K562 (cell line): ENCODE results near the gene SETD7. TPM values are rescaled to one million over a fixed set of nuclear protein-coding genes. Genes with fewer than 3 reads are reported as not detected.

Source experiments
- ATAC-seq: fragments of 200-7000 bp; cut with Tn5 transposase; 3 replicates; pipeline ENCODE4 v1.9.1; 2020; ENCODE audit warnings: moderate library complexity
- BruUV-seq: library from RNA; stranded (reverse); fragments of 400-500 nt; replicated peaks from 2 replicates; lab custom pipeline; 2021; lab: Mats Ljungman, UMichigan
- CTCF ChIA-PET: fragments of 300-600 bp; formaldehyde crosslinking; extraction: SDS; loops from one replicate; lab custom pipeline; 2021; ENCODE audit warnings: low intra/inter-chr PET ratio; lab: Yijun Ruan, JAX
- POLR2A ChIA-PET: fragments of 300-600, 350-650 bp; sonication (Branson Sonifier 250); formaldehyde crosslinking; extraction: SDS; loops from one replicate; lab custom pipeline; 2021; ENCODE audit warnings: antibody characterized with exemption, inconsistent platforms; lab: Yijun Ruan, JAX
- DNase-seq, 4 experiments: peaks; one replicate each; pipeline versions ENCODE4 v3.0.0 to v3.0.0-alpha.2; 2011 to 2018; ENCODE audit warnings: low spot score in 3 of 4, mixed read lengths in 3 of 4; ENCODE audit errors: extremely low read depth in 1 of 4
- FAIRE-seq: peaks from 2 replicates; lab custom pipeline; 2011; peaks lifted over from hg19 to GRCh38; lab: Jason Lieb, UNC
- H2AFZ ChIP-seq: 2 replicates; pipeline ENCODE4 v1.6.0; 2011; ENCODE audit warnings: low read depth, low read length, control low read depth, inconsistent platforms
- H3K27ac ChIP-seq: fragments of 200-600 bp; 3 replicates; pipeline ENCODE4 v1.8.0; 2011; ENCODE audit warnings: low read depth, mild to moderate bottlenecking, control low read depth, inconsistent platforms, low read length, moderate library complexity, mixed read lengths; ENCODE audit errors: extremely low read depth
- H3K27me3 ChIP-seq, 2 experiments: fragments of 300-600 bp in 1 of 2; 2 replicates in 1 of 2; 3 replicates in 1 of 2; pipeline versions ENCODE4 v1.6.0 to v1.8.0; 2011; ENCODE audit warnings: inconsistent platforms in 2 of 2, low read length in 2 of 2, mild to moderate bottlenecking in 1 of 2, mixed read lengths in 1 of 2, moderate library complexity in 1 of 2; ENCODE audit not compliant: control insufficient read depth in 2 of 2, insufficient read depth in 2 of 2
- H3K36me3 ChIP-seq: fragments of 300-600 bp; 3 replicates; pipeline ENCODE4 v1.8.0; 2011; ENCODE audit warnings: mild to moderate bottlenecking, low read length, inconsistent platforms; ENCODE audit not compliant: control insufficient read depth, insufficient read depth
- H3K4me1 ChIP-seq, 2 experiments: fragments of 200-600 bp in 1 of 2; replicated peaks in 1 of 2; 2 replicates in 1 of 2; 3 replicates in 1 of 2; pipeline versions ENCODE4 v1.5.1 to v1.8.0; 2011; ENCODE audit warnings: inconsistent platforms in 2 of 2, low read length in 2 of 2, mild to moderate bottlenecking in 1 of 2, mixed read lengths in 1 of 2, moderate library complexity in 1 of 2; ENCODE audit not compliant: control insufficient read depth in 2 of 2, insufficient read depth in 2 of 2
- H3K4me2 ChIP-seq: 2 replicates; pipeline ENCODE4 v1.6.1; 2011; ENCODE audit warnings: low read length, control low read depth, inconsistent platforms, mixed read lengths; ENCODE audit not compliant: insufficient read depth
- H3K4me3 ChIP-seq: fragments of 200-600 bp; sonication (generic), shearing (Covaris generic); 2 replicates; pipeline ENCODE4 v1.5.1; 2016; ENCODE audit warnings: control low read depth, inconsistent platforms
- H3K79me2 ChIP-seq: fragments of 200-600 bp; 3 replicates; pipeline ENCODE4 v1.8.0; 2011; ENCODE audit warnings: low read length, inconsistent platforms; ENCODE audit not compliant: control insufficient read depth, insufficient read depth
- H3K9ac ChIP-seq, 2 experiments: 2 replicates each; pipeline versions ENCODE4 v1.6.0 to v1.6.1; 2011; ENCODE audit warnings: low read depth in 2 of 2, low read length in 2 of 2, control low read depth in 1 of 2, inconsistent platforms in 1 of 2, mild to moderate bottlenecking in 1 of 2, mixed read lengths in 1 of 2; ENCODE audit not compliant: insufficient read depth in 1 of 2
- H3K9me1 ChIP-seq: one replicate; pipeline ENCODE4 v1.6.0; 2011; ENCODE audit warnings: inconsistent platforms, mild to moderate bottlenecking, low read length, moderate library complexity; ENCODE audit not compliant: control insufficient read depth, insufficient read depth
- H3K9me3 ChIP-seq: replicated peaks from 2 replicates; pipeline ENCODE4 v1.5.1; 2011; ENCODE audit warnings: low read depth, low read length, inconsistent platforms; ENCODE audit not compliant: control insufficient read depth, insufficient read depth
- H4K20me1 ChIP-seq: replicated peaks from 2 replicates; pipeline ENCODE4 v1.6.1; 2011; ENCODE audit warnings: low read length, inconsistent platforms, mixed read lengths; ENCODE audit not compliant: control insufficient read depth, insufficient read depth
- ELF1 ChIP-seq: fragments of 200-800 bp; sonication (Bioruptor generic); IDR thresholded peaks from 2 replicates; pipeline ENCODE4 v1.6.1; 2016; ENCODE audit warnings: missing genetic modification characterization, missing compliant biosample characterization
- NCOA1 ChIP-seq: fragments of 450-650 bp; IDR thresholded peaks from 2 replicates; pipeline ENCODE4 v1.6.1; 2016; ENCODE audit warnings: low read depth
- NFRKB ChIP-seq: fragments of 450-650 bp; IDR thresholded peaks from 2 replicates; pipeline ENCODE4 v1.6.1; 2016; ENCODE audit warnings: low read depth
- RBM25 ChIP-seq: fragments of 200-400 bp; formaldehyde crosslinking; IDR thresholded peaks from 2 replicates; pipeline ENCODE4 v1.6.1; 2018; ENCODE audit warnings: low read length, low read depth, moderate library complexity; ENCODE audit not compliant: severe bottlenecking
- REST ChIP-seq, 2 experiments: fragments of 450-650 bp; formaldehyde crosslinking in 1 of 2; IDR thresholded peaks; 2 replicates each; pipeline versions ENCODE4 v1.4.0 to v1.6.1; 2014 to 2020; ENCODE audit warnings: mild to moderate bottlenecking in 2 of 2, borderline replicate concordance in 1 of 2, low read depth in 1 of 2
- RFX1 ChIP-seq: fragments of 450-650 bp; IDR thresholded peaks from 2 replicates; pipeline ENCODE4 v1.6.1; 2016; ENCODE audit warnings: mild to moderate bottlenecking, moderate library complexity
- SMARCA5 ChIP-seq: fragments of 450-650 bp; IDR thresholded peaks from 2 replicates; pipeline ENCODE4 v1.6.1; 2016
- TAF15 ChIP-seq: fragments of 200-400 bp; formaldehyde crosslinking; IDR thresholded peaks from 2 replicates; pipeline ENCODE4 v1.6.1; 2017; ENCODE audit warnings: mild to moderate bottlenecking, low read depth, low read length, moderate library complexity
- WGBS: fragments of 100-300 bp; shearing (Covaris generic); methylation state at CpG from one replicate; pipeline ENCODE4 v1.1.6; 2016; ENCODE audit warnings: low coverage, mixed read lengths; ENCODE audit not compliant: insufficient coverage; ENCODE audit errors: missing lambda C conversion rate; 5-methylcytosine and 5-hydroxymethylcytosine counted together
- in situ Hi-C: fragments of 300-500 bp; cut with MboI; formaldehyde crosslinking; loops from 4 replicates; pipeline ENCODE4 v1.15.0; 2018; ENCODE audit warnings: inconsistent platforms, mixed read lengths
- intact Hi-C: fragments of 100-400 bp; cut with micrococcal nuclease; formaldehyde crosslinking; loops from 2 replicates; pipeline ENCODE4 v1.14.2; 2022
- polyA plus RNA-seq, 8 experiments: library from polyadenylated mRNA; depleted of rRNA in 4 of 8; stranded (reverse) in 5 of 8; unstranded in 3 of 8; fragments of >200 nt; fragmentation: Nextera tagmentation in 2 of 8; fragmentation: Illumina TruSeq in 1 of 8; extraction: Ambion mirVana in 2 of 8; extraction: Trizol in 1 of 8; gene quantifications; 2 replicates each; pipeline versions ENCODE4 v1.2.1 to v1.2.3, GENCODE V29; 2011 to 2014; ENCODE audit warnings: inconsistent platforms in 1 of 8, missing spikeins in 1 of 8
- total RNA-seq, 7 experiments: library from RNA; depleted of rRNA in 6 of 7; stranded (reverse); fragments of >200 nt in 6 of 7; fragmentation: Illumina TruSeq in 2 of 7; extraction: Trizol in 2 of 7; gene quantifications; 2 replicates each; pipeline versions ENCODE4 v1.2.1 to v1.2.3, GENCODE V29; 2011 to 2021; ENCODE audit warnings: low replicate concordance in 1 of 7
- TF ChIP-seq, protein P1 (sequence below): fragments of 450-650 bp; IDR thresholded peaks from 2 replicates; pipeline ENCODE4 v1.6.1; 2018; ENCODE audit warnings: mild to moderate bottlenecking, low read depth; ENCODE audit not compliant: partially characterized antibody

The SETD7 gene
- total and polyA plus RNA-seq, 9 of the 15 experiments (the other 6 are each of a cell fraction or from before 2014, with no cell fraction given): 0.37 to 2.4 (median 1.7) TPM

DNA sequence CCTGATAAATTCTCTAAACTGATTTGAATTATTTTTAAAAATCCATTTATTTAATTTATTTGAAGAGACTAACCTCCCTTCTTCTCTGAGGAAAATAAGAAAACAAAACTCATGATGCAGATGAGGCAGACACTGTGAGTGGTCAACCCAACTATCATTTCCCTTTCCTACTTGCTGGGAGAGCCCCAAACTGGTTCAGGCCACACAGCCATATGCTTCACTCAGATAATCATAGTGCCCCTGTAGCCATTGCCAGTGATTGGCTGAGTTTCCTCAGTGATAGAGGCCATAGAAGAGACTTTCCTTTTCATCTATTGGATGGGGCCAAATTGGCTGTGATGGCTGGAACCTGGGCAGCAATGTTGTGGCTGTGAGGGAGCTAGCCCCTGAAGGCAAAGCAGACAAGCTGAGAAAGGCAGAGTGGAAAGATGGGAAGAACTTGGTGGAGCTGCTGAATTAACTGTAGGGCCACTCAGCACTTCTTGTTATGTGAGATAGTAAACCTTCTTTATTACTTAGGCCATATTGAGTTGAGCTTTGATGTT lies 52.3 kb downstream of the SETD7 start (continued):
- 0 out of 2 replicates have a peak, but pooled peaks have one; percentile 27 for TF ChIP-seq SMARCA5
- TF ChIP-seq RFX1: no peak
- TF ChIP-seq RBM25: peak; percentile 61
- TF ChIP-seq ELF1 (tag): no peak
- TF ChIP-seq NCOA1: no peak

DNA sequence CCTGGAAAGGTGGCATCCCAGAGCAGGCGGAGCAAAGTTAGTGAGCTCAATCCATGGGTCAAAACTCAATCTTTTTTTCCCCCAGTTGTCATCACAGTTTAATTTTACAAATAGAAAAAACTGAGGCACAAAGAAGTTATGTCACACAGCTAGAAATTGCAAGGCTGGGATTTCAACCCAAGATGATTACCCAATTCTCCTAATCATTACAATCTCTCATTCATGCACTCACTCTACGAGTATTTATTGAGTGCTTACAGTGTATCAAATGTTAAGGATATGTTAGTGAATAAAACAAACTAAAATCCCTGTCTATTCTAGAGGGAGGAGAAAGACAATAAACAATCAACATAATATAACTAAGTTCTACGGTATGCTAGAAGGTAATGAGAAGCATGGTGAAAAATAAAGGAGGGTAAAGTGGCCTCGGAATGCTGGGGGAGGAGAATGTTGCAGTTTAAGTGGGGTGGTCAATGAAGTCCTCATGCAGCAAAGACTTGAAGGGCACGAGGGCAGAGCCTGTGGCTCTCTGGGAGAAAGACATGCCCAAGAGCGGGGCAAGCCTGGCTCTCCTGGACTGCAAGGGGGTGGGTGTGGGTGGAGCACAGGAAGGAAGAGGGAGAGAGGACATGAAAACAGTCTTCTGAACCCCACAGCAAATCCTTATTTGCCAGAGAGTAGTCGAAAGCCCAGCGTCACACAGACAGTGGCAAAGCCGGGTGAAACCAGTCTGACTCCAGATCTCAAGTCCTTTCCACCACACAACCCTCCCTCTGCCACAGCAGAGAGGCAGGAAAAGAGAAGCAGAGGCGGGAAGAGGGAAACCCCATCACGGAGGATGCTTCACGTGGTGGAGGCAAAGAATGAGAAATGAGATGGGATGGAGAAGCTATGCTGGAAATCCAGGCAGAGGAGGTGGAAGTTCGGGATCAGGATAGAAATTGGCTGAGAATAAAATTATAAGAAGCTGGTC lies 53.8 kb downstream of the SETD7 start:
- WGBS: 2% methylated on average over 13 of the region's 13 CpGs
- no peaks in the 10 kb centered on the region for H4K20me1 ChIP-seq
- no peaks in the 10 kb centered on the region for H3K36me3 ChIP-seq
- BruUV-seq: no TSS peak
- FAIRE-seq (no peak), DNase-seq (no peak), ATAC-seq (no peak; the same call in 2 of the 3 replicates)
- no peaks in the 10 kb centered on the region for H3K79me2 ChIP-seq
- no peak overlapping the region for H3K4me2 ChIP-seq
- no peaks in the 10 kb centered on the region for H3K9me1 ChIP-seq
- H3K27ac ChIP-seq: no peak overlapping the region
- peak overlapping the region; percentile 57; the same call in 1 of the 2 replicates for H2AFZ ChIP-seq
- CTCF ChIA-PET: no interaction called here
- in situ Hi-C loops: no loop called here
- H3K4me1 ChIP-seq: no peaks in the 10 kb centered on the region; a peak in 1 of 5 replicates
- H3K4me3 ChIP-seq: no peak overlapping the region
- H3K27me3 ChIP-seq: peaks cover 17 to 23% of the 10 kb centered on the region in 2 experiments
- H3K9ac ChIP-seq: peak overlapping the region in 1 of 2 experiments; percentile 21; a peak in 1 of 4 replicates
- H3K9me3 ChIP-seq: no peaks in the 10 kb centered on the region
- intact Hi-C loops: no loop called here
- POLR2A ChIA-PET: interaction anchor here (0.8 to 1.2 kb wide), 2 partner anchors 14 to 334 kb away, joined by 3 to 5 read pairs; no protein-coding TSS in a partner anchor
- TF ChIP-seq NFRKB (no peak), TAF15 (no peak), NCOA1 (no peak), REST (IDR thresholded peaks at IDR 0.05; ENCODE audit: borderline replicate concordance) (peak; percentile 31; the same call in 1 of the 2 replicates), REST (CRISPR knock-in tag; IDR thresholded peaks at IDR 0.05; ENCODE audit: low read depth) (no peak)
- TF ChIP-seq, protein P1, sequence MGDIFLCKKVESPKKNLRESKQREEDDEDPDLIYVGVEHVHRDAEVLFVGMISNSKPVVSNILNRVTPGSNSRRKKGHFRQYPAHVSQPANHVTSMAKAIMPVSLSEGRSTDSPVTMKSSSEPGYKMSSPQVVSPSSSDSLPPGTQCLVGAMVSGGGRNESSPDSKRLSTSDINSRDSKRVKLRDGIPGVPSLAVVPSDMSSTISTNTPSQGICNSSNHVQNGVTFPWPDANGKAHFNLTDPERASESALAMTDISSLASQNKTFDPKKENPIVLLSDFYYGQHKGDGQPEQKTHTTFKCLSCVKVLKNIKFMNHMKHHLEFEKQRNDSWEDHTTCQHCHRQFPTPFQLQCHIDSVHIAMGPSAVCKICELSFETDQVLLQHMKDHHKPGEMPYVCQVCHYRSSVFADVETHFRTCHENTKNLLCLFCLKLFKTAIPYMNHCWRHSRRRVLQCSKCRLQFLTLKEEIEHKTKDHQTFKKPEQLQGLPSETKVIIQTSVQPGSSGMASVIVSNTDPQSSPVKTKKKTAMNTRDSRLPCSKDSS: no peak
